Parathyroid adenoma (tissue), 2 donors: Measurements from ENCODE around the gene TMOD1.

Source experiments
- H2AFZ ChIP-seq: fragments of 300-600 bp; sonication (generic); one replicate; pipeline ENCODE4 v1.7.0; 2017; ENCODE audit warnings: antibody characterized with exemption, mild to moderate bottlenecking
- H3K27ac ChIP-seq: fragments of 300-600 bp; sonication (generic); one replicate; pipeline ENCODE4 v1.7.0; 2017
- H3K27me3 ChIP-seq: fragments of 300-600 bp; sonication (generic); one replicate; pipeline ENCODE4 v1.7.0; 2017; ENCODE audit warnings: low read length; ENCODE audit not compliant: control insufficient read depth, insufficient read depth
- H3K36me3 ChIP-seq: fragments of 300-600 bp; sonication (generic); one replicate; pipeline ENCODE4 v1.7.0; 2017; ENCODE audit warnings: low read length; ENCODE audit not compliant: control insufficient read depth, insufficient read depth
- H3K4me1 ChIP-seq: fragments of 300-600 bp; sonication (generic); one replicate; pipeline ENCODE4 v1.7.0; 2017; ENCODE audit warnings: control low read depth
- H3K4me2 ChIP-seq: fragments of 300-600 bp; sonication (generic); one replicate; pipeline ENCODE4 v1.7.0; 2017; ENCODE audit warnings: low read length
- H3K4me3 ChIP-seq: fragments of 300-600 bp; sonication (generic); one replicate; pipeline ENCODE4 v1.7.0; 2017; ENCODE audit warnings: low read depth, low read length
- H3K79me2 ChIP-seq: fragments of 300-600 bp; sonication (generic); one replicate; pipeline ENCODE4 v1.7.0; 2017; ENCODE audit warnings: control low read depth
- H3K9ac ChIP-seq: fragments of 300-600 bp; sonication (generic); one replicate; pipeline ENCODE4 v1.7.0; 2017; ENCODE audit warnings: mild to moderate bottlenecking
- H3K9me3 ChIP-seq: fragments of 300-600 bp; sonication (generic); one replicate; pipeline ENCODE4 v1.7.0; 2017; ENCODE audit warnings: low read length; ENCODE audit not compliant: control insufficient read depth
- CTCF ChIP-seq: fragments of 300-600 bp; sonication (generic); IDR thresholded peaks from one replicate; pipeline ENCODE4 v1.7.0; 2017; ENCODE audit warnings: antibody characterized with exemption, mild to moderate bottlenecking
- donor health status: primary hyperparathyroidism.

The TMOD1 gene

GRCh38 chr9:97570899-97571298 is 69.4 kb downstream of the TMOD1 start:
- H3K9ac ChIP-seq: no peak overlapping the region
- H2AFZ ChIP-seq: peak overlapping the region; percentile 42
- no peak for TF ChIP-seq CTCF
- H3K4me2 ChIP-seq: no peak overlapping the region
- H3K4me3 ChIP-seq: no peak overlapping the region
- H3K9me3 ChIP-seq: no peaks in the 10 kb centered on the region
- H3K79me2 ChIP-seq: no peaks in the 10 kb centered on the region
- no peaks in the 10 kb centered on the region for H3K36me3 ChIP-seq
- peaks cover 12% of the 10 kb centered on the region for H3K4me1 ChIP-seq
- peak overlapping the region; percentile 29 for H3K27ac ChIP-seq
- no peaks in the 10 kb centered on the region for H3K27me3 ChIP-seq

GRCh38 chr9:97571664-97572063 is 70.2 kb downstream of the TMOD1 start:
- peaks cover 12% of the 10 kb centered on the region for H3K4me1 ChIP-seq
- no peak overlapping the region for H3K27ac ChIP-seq
- H3K27me3 ChIP-seq: no peaks in the 10 kb centered on the region
- no peak overlapping the region for H3K4me2 ChIP-seq
- no peak overlapping the region for H3K9ac ChIP-seq
- no peak for TF ChIP-seq CTCF
- H2AFZ ChIP-seq: no peak overlapping the region
- no peaks in the 10 kb centered on the region for H3K79me2 ChIP-seq
- no peaks in the 10 kb centered on the region for H3K9me3 ChIP-seq
- no peak overlapping the region for H3K4me3 ChIP-seq
- H3K36me3 ChIP-seq: no peaks in the 10 kb centered on the region

GRCh38 chr9:97572196-97572891 is 70.9 kb downstream of the TMOD1 start:
- Histone ChIP-seq H2AFZ (no peak overlapping the region), H3K27me3 (no peaks in the 10 kb centered on the region), H3K36me3 (no peaks in the 10 kb centered on the region), H3K9me3 (no peaks in the 10 kb centered on the region), H3K4me2 (no peak overlapping the region), H3K79me2 (no peaks in the 10 kb centered on the region), H3K4me1 (peaks cover 12% of the 10 kb centered on the region), H3K9ac (no peak overlapping the region), H3K27ac (no peak overlapping the region), H3K4me3 (no peak overlapping the region)
- TF ChIP-seq CTCF: no peak

- Histone ChIP-seq H3K4me3 (no peak overlapping the region), H3K36me3 (no peaks in the 10 kb centered on the region)
Measured at GRCh38 chr9:97572892-97573365, 71.5 kb downstream of the TMOD1 start.

More at GRCh38 chr9:97572892-97573365, 71.5 kb downstream of the TMOD1 start:
- no peaks in the 10 kb centered on the region for H3K27me3 ChIP-seq
- no peak overlapping the region for H2AFZ ChIP-seq
- no peaks in the 10 kb centered on the region for H3K79me2 ChIP-seq
- no peak overlapping the region for H3K4me2 ChIP-seq
- H3K9me3 ChIP-seq: no peaks in the 10 kb centered on the region
- no peak overlapping the region for H3K9ac ChIP-seq
- TF ChIP-seq CTCF: no peak
- H3K4me1 ChIP-seq: peaks cover 12% of the 10 kb centered on the region
- no peak overlapping the region for H3K27ac ChIP-seq
